Measurements from ENCODE around the gene PER2. TPM values are rescaled to one million over a fixed set of nuclear protein-coding genes. Genes with fewer than 3 reads are reported as not detected.
A peak's percentile ranks its signal among the peaks of the same experiment; 100 is the strongest.

PER2 gene
- total and polyA plus RNA-seq, 2 donors (not counting 1 experiment from before 2014, with no cell fraction given), result 3.2 to 12.6 TPM

DNA sequence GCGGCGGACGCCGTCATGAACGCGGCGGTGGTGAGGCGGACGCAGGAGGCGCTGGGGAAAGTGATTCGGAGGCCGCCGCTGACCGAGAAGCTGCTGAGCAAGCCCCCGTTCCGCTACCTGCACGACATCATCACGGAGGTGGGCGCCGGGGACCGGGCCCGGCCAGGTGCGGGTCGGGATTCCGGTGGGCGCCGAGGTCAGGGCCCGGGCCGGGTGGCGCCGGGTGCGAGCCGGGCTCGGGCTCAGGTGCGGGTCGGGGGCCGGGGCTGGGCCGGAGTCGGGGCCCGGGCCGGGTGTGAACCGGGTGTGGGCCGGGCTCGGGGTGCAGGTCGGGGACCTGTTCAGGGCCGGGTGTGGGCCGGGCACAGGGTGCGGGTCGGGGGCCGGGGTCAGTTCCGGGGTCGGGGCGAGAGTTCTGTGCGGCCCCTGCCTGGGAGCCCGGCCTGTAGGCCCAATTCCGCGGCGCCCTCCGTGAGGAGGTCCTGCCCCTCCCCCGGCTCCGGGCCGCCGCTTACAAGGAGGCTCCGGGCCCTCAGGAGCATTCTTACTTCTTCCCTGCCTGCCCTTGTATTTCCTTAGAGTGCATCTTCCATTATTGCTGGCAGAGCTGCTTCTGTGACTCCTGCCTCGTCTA, 32.4 kb upstream of the PER2 start:
- H3K27me3 Mint-ChIP-seq, result peaks cover 8% of the 10 kb centered on the region
- H3K36me3 ChIP-seq (replicated peaks in 1 of 2; ENCODE audit: control extremely low read depth in 1 of 2, control insufficient read depth in 1 of 2, extremely low read depth in 1 of 2, insufficient read depth in 2 of 2, low read length in 1 of 2), result no peaks in the 10 kb centered on the region
- H3K4me3 Mint-ChIP-seq, result peak overlapping the region; percentile 85
- H3K9me3 ChIP-seq (ENCODE audit: control extremely low read depth in 1 of 3, control insufficient read depth in 2 of 3, insufficient read depth in 1 of 3, low read length in 2 of 3), result no peaks in the 10 kb centered on the region
- no peak overlapping the region for H3K27ac Mint-ChIP-seq
- ChIA-PET CTCF (no interaction called here), POLR2A (no interaction called here)
- peaks cover 3% of the 10 kb centered on the region for H3K79me2 ChIP-seq (ENCODE audit: control insufficient read depth, insufficient read depth, low read length)
- H3K9ac ChIP-seq (ENCODE audit: low read length), result peak overlapping the region; percentile 71
- DNase-seq (no peak), ATAC-seq (ENCODE audit: low read depth) (peak; percentile 29)
- peak overlapping the region; percentile 19 to 74 (median 53) for H3K4me3 ChIP-seq (ENCODE audit: control extremely low read depth in 1 of 5, extremely low read depth in 1 of 5, insufficient read depth in 1 of 5, low read depth in 2 of 5, low read length in 4 of 5)
- intact Hi-C loops (cut with micrococcal nuclease), result loop anchor here (1.0 to 5.0 kb wide), 4 partner anchors 31 to 260 kb away; no protein-coding TSS in a partner anchor
- H3K27ac ChIP-seq (ENCODE audit: low read length in 2 of 2), result no peak overlapping the region
- H4K20me1 ChIP-seq (ENCODE audit: control insufficient read depth, insufficient read depth, low read length, poor library complexity, severe bottlenecking), result no peaks in the 10 kb centered on the region
- WGBS (ENCODE audit: insufficient coverage), result under 1% methylated on average over 64 of the region's 65 CpGs
- peaks cover 15% of the 10 kb centered on the region for H3K4me1 Mint-ChIP-seq
- H3K27me3 ChIP-seq (replicated peaks in 1 of 4; ENCODE audit: control extremely low read depth in 1 of 4, control insufficient read depth in 3 of 4, insufficient read depth in 4 of 4, low read length in 3 of 4), result no peaks in the 10 kb centered on the region
- H3K9me3 Mint-ChIP-seq (ENCODE audit: insufficient read depth), result no peaks in the 10 kb centered on the region
- peaks cover 12 to 16% of the 10 kb centered on the region in 2 donors for H3K4me1 ChIP-seq (ENCODE audit: control insufficient read depth in 2 of 2, insufficient read depth in 2 of 2, low read length in 2 of 2)
- H3K4me2 ChIP-seq (replicated peaks; ENCODE audit: low read depth, low read length, poor library complexity, severe bottlenecking), result peak overlapping the region; percentile 95
- TF ChIP-seq CTCF (IDR thresholded peaks at IDR 0.05), result no peak
- TF ChIP-seq EZH2 (IDR thresholded peaks at IDR 0.05; ENCODE audit: borderline replicate concordance, insufficient read depth, low read depth, low read length, poor library complexity, severe bottlenecking), result no peak
- peak overlapping the region; percentile 92 for H2AFZ ChIP-seq (ENCODE audit: insufficient read depth, low read depth, low read length, poor library complexity, severe bottlenecking)

DNA sequence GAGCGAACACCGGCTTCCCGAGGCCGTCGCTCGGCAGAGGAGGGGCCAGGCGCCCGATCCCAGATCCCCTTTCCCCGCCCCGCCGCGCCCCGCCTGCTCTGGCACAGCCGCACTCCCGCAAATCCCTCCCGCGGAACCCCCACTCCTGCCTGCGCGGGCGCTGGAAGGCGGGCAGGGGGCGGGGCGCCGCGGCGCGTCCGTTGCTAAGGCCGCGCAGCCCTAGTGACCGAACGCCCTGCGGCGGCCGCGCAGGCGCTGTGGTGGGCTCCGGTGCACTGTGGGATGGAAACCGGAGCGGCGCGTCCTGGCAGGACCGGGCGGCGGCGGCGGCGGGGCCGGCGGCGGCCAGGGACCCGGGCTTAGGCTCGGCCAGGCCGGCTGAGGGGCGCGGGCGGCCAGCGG, 31.8 kb upstream of the PER2 start, which contains the start of gene TRAF3IP1:
Gene TRAF3IP1 (plus strand): TSS at position 273 of the 402 bp plus-strand sequence. CDS start 145 bp downstream, outside the sequence.
- Histone ChIP-seq H2AFZ (ENCODE audit: insufficient read depth, low read depth, low read length, poor library complexity, severe bottlenecking) (peak within 1 kb of the TSS; percentile 92), H4K20me1 (ENCODE audit: control insufficient read depth, insufficient read depth, low read length, poor library complexity, severe bottlenecking) (no peaks in the 10 kb centered on the region), H3K9ac (ENCODE audit: low read length) (peak within 1 kb of the TSS; percentile 71), H3K4me1 (ENCODE audit: control insufficient read depth in 2 of 2, insufficient read depth in 2 of 2, low read length in 2 of 2) (peaks cover 12 to 16% of the 10 kb centered on the region in 2 donors), H3K27ac (ENCODE audit: low read length in 2 of 2) (no peak within 1 kb of the TSS), H3K4me3 (ENCODE audit: control extremely low read depth in 1 of 5, extremely low read depth in 1 of 5, insufficient read depth in 1 of 5, low read depth in 2 of 5, low read length in 4 of 5) (peak within 1 kb of the TSS; percentile 19 to 74 (median 53)), H3K4me2 (replicated peaks; ENCODE audit: low read depth, low read length, poor library complexity, severe bottlenecking) (peak within 1 kb of the TSS; percentile 95), H3K27me3 (replicated peaks in 1 of 4; ENCODE audit: control extremely low read depth in 1 of 4, control insufficient read depth in 3 of 4, insufficient read depth in 4 of 4, low read length in 3 of 4) (peaks cover 0 to 3% (median 0%) of the 10 kb centered on the region in 4 experiments), H3K36me3 (replicated peaks in 1 of 2; ENCODE audit: control extremely low read depth in 1 of 2, control insufficient read depth in 1 of 2, extremely low read depth in 1 of 2, insufficient read depth in 2 of 2, low read length in 1 of 2) (no peaks in the 10 kb centered on the region), H3K79me2 (ENCODE audit: control insufficient read depth, insufficient read depth, low read length) (peaks cover 3% of the 10 kb centered on the region), H3K9me3 (ENCODE audit: control extremely low read depth in 1 of 3, control insufficient read depth in 2 of 3, insufficient read depth in 1 of 3, low read length in 2 of 3) (no peaks in the 10 kb centered on the region)
- H3K4me3 Mint-ChIP-seq, result peak within 1 kb of the TSS; percentile 85
- POLR2A ChIA-PET, result no interaction called here
- ATAC-seq (ENCODE audit: low read depth) (peak; percentile 98), DNase-seq (peak; percentile 90)
- CTCF ChIA-PET, result no interaction called here
- H3K27me3 Mint-ChIP-seq, result peaks cover 9% of the 10 kb centered on the region
- no peaks in the 10 kb centered on the region for H3K9me3 Mint-ChIP-seq (ENCODE audit: insufficient read depth)
- 0% methylated on average over 58 of the region's 58 CpGs for WGBS (ENCODE audit: insufficient coverage)
- peaks cover 15% of the 10 kb centered on the region for H3K4me1 Mint-ChIP-seq
- no peak for TF ChIP-seq EZH2 (IDR thresholded peaks at IDR 0.05; ENCODE audit: borderline replicate concordance, insufficient read depth, low read depth, low read length, poor library complexity, severe bottlenecking)
- no peak for TF ChIP-seq CTCF (IDR thresholded peaks at IDR 0.05)
- peak within 1 kb of the TSS; percentile 70 for H3K27ac Mint-ChIP-seq
- intact Hi-C loops (cut with micrococcal nuclease), result loop anchor here (1.0 to 5.0 kb wide), 4 partner anchors 31 to 260 kb away; no protein-coding TSS in a partner anchor

All from B cell (primary cell).